Measurements from ENCODE around the gene ELF2. TPM values are rescaled to one million over a fixed set of nuclear protein-coding genes. Genes with fewer than 3 reads are reported as not detected.
"Not testable (repeated sequence)": the region's sequence is repeated elsewhere in the genome, so short reads cannot be mapped to it uniquely, and the experiment has no call there.

The ELF2 gene
- total RNA-seq, 4 donors from 2014 or later = 32.0 to 92.0 (median 48.5) TPM

DNA sequence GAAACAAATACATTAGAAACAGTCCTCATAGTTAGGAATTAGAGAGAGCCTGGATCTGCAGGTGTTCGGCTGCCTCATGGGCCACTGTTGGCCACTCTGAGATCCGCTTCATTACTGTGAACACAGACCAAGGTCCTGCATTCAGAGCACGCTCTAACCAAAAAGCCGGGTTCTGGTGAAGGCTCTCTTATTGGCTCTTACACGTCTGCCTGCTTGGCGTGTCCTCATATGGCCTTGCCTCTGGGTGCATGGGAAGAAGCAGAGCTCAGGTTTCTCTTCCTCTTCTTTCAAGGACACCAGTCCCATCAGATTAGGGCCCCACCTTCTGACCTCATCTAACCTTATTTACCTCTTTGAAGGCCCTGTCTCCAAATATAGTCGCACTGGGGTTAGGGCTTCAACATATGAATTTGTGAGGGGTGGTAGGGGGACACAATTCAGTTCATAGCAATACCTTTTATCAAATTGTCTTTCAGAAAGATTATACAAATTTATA, 37.1 kb upstream of the ELF2 start:
- Histone ChIP-seq H3K36me3 (no peaks in the 10 kb centered on the region), H3K27me3 (no peaks in the 10 kb centered on the region), H3K27ac (no peak overlapping the region), H3K4me3 (no peak overlapping the region), H3K9me3 (no peaks in the 10 kb centered on the region), H3K4me1 (peaks cover 6% of the 10 kb centered on the region)
- TF ChIP-seq, protein P1, sequence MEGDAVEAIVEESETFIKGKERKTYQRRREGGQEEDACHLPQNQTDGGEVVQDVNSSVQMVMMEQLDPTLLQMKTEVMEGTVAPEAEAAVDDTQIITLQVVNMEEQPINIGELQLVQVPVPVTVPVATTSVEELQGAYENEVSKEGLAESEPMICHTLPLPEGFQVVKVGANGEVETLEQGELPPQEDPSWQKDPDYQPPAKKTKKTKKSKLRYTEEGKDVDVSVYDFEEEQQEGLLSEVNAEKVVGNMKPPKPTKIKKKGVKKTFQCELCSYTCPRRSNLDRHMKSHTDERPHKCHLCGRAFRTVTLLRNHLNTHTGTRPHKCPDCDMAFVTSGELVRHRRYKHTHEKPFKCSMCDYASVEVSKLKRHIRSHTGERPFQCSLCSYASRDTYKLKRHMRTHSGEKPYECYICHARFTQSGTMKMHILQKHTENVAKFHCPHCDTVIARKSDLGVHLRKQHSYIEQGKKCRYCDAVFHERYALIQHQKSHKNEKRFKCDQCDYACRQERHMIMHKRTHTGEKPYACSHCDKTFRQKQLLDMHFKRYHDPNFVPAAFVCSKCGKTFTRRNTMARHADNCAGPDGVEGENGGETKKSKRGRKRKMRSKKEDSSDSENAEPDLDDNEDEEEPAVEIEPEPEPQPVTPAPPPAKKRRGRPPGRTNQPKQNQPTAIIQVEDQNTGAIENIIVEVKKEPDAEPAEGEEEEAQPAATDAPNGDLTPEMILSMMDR (IDR thresholded peaks at IDR 0.05) = no peak
- TF ChIP-seq POLR2A (IDR thresholded peaks at IDR 0.05) (no peak), POLR2AphosphoS5 (IDR thresholded peaks at IDR 0.05) (no peak), EP300 (IDR thresholded peaks at IDR 0.05) (no peak)
- WGBS = 56% methylated on average over 7 of the region's 7 CpGs
- DNase-seq (ENCODE audit: low spot score in 2 of 2) = no peak

- not testable (repeated sequence) for H3K4me1 ChIP-seq; H3K36me3 ChIP-seq; H3K9me3 ChIP-seq; DNase-seq (ENCODE audit: low spot score in 2 of 2); H3K27ac ChIP-seq; H3K4me3 ChIP-seq; H3K27me3 ChIP-seq
- 80% methylated on average over 10 of the region's 10 CpGs for WGBS
Measured at GRCh38 chr4:139213633-139214032, 36.6 kb upstream of the ELF2 start.

- Histone ChIP-seq H3K27me3 (no peaks in the 10 kb centered on the region), H3K27ac (no peak overlapping the region), H3K4me3 (no peak overlapping the region), H3K9me3 (no peaks in the 10 kb centered on the region), H3K4me1 (peaks cover 6% of the 10 kb centered on the region), H3K36me3 (no peaks in the 10 kb centered on the region)
- TF ChIP-seq POLR2AphosphoS5 (IDR thresholded peaks at IDR 0.05) (no peak), POLR2A (IDR thresholded peaks at IDR 0.05) (no peak), EP300 (IDR thresholded peaks at IDR 0.05) (no peak)
- TF ChIP-seq, protein P1 (IDR thresholded peaks at IDR 0.05) = no peak
- DNase-seq (ENCODE audit: low spot score in 2 of 2) = no peak
- 91% methylated on average over 3 of the region's 3 CpGs for WGBS
Measured at GRCh38 chr4:139212900-139213299, 35.9 kb upstream of the ELF2 start.

- TF ChIP-seq, protein P1 (IDR thresholded peaks at IDR 0.05) = no peak
- TF ChIP-seq EP300 (IDR thresholded peaks at IDR 0.05) = no peak
- no peak for TF ChIP-seq POLR2A (IDR thresholded peaks at IDR 0.05)
- no peak for TF ChIP-seq POLR2AphosphoS5 (IDR thresholded peaks at IDR 0.05)
- no peak overlapping the region for H3K4me3 ChIP-seq
- no peaks in the 10 kb centered on the region for H3K36me3 ChIP-seq
- peaks cover 6% of the 10 kb centered on the region for H3K4me1 ChIP-seq
- no peaks in the 10 kb centered on the region for H3K9me3 ChIP-seq
- 58% methylated on average over 1 of the region's 1 CpG for WGBS
- no peaks in the 10 kb centered on the region for H3K27me3 ChIP-seq
- no peak overlapping the region for H3K27ac ChIP-seq
- DNase-seq (ENCODE audit: low spot score in 2 of 2) = no peak
Measured at GRCh38 chr4:139210486-139210885, 33.5 kb upstream of the ELF2 start.

GRCh38 chr4:139209470-139210063, 32.5 kb upstream of the ELF2 start:
- H3K27ac ChIP-seq = no peak overlapping the region
- H3K27me3 ChIP-seq = no peaks in the 10 kb centered on the region
- H3K4me3 ChIP-seq = no peak overlapping the region
- TF ChIP-seq POLR2AphosphoS5 (IDR thresholded peaks at IDR 0.05) = no peak
- TF ChIP-seq POLR2A (IDR thresholded peaks at IDR 0.05) = no peak
- no peak for TF ChIP-seq EP300 (IDR thresholded peaks at IDR 0.05)
- TF ChIP-seq, protein P1 (IDR thresholded peaks at IDR 0.05) = no peak
- H3K36me3 ChIP-seq = no peaks in the 10 kb centered on the region
- H3K9me3 ChIP-seq = no peaks in the 10 kb centered on the region
- WGBS = 93% methylated on average over 3 of the region's 3 CpGs
- DNase-seq (ENCODE audit: low spot score in 2 of 2) = no peak
- H3K4me1 ChIP-seq = peaks cover 6% of the 10 kb centered on the region

Data from suprapubic skin (tissue), 4 donors.